SU-DHL-6 (cell line): ENCODE results near the gene VTI1A.

Source experiments
- H2AFZ ChIP-seq: fragments of 200-600 bp; sonication (generic); 2 replicates; pipeline ENCODE4 v1.6.1; 2014; ENCODE audit warnings: low read depth, mild to moderate bottlenecking, moderate library complexity, mixed read lengths, antibody characterized with exemption, low read length; ENCODE audit not compliant: severe bottlenecking
- H3F3A ChIP-seq: fragments of 200-600 bp; shearing (Covaris generic); 2 replicates; pipeline ENCODE4 v1.6.0; 2016; ENCODE audit warnings: antibody characterized with exemption, mild to moderate bottlenecking; ENCODE audit not compliant: insufficient read depth
- H3K27ac ChIP-seq: fragments of 200-600 bp; sonication (generic); 2 replicates; pipeline ENCODE4 v1.5.1; 2016; ENCODE audit warnings: low read depth, mild to moderate bottlenecking, low read length, moderate library complexity, mixed read lengths
- H3K27me3 ChIP-seq: fragments of 200-600 bp; sonication (generic), shearing (Covaris generic); 2 replicates; pipeline ENCODE4 v1.6.0; 2014; ENCODE audit warnings: mild to moderate bottlenecking, low read length
- H3K36me3 ChIP-seq: fragments of 200-600 bp; sonication (generic); 2 replicates; pipeline ENCODE4 v1.6.1; 2014; ENCODE audit warnings: mild to moderate bottlenecking, low read length, mixed read lengths
- H3K4me2 ChIP-seq: fragments of 300-600, 200-600 bp; shearing (Covaris generic), sonication (generic); 2 replicates; pipeline ENCODE4 v1.6.0; 2014; ENCODE audit warnings: low read length, low read depth, mild to moderate bottlenecking; ENCODE audit not compliant: poor library complexity, severe bottlenecking
- H3K4me3 ChIP-seq: fragments of 200-600 bp; sonication (generic); 2 replicates; pipeline ENCODE4 v1.5.1; 2014; ENCODE audit warnings: antibody characterized with exemption, low read length, mild to moderate bottlenecking, mixed read lengths; ENCODE audit not compliant: insufficient read depth, poor library complexity, severe bottlenecking
- H3K79me2 ChIP-seq: fragments of 200-600 bp; sonication (generic); 2 replicates; pipeline ENCODE4 v1.6.1; 2014; ENCODE audit warnings: mild to moderate bottlenecking, low read length, moderate library complexity; ENCODE audit not compliant: insufficient read depth
- H3K9ac ChIP-seq: fragments of 200-600 bp; sonication (generic); 2 replicates; pipeline ENCODE4 v1.7.0; 2014; ENCODE audit warnings: mild to moderate bottlenecking, low read length
- H3K9me2 ChIP-seq: fragments of 200-600 bp; sonication (generic); replicated peaks from 2 replicates; pipeline ENCODE4 v1.6.1; 2014; ENCODE audit warnings: low read length; ENCODE audit not compliant: insufficient read depth
- H3K9me3 ChIP-seq: fragments of 200-600 bp; sonication (generic); 2 replicates; pipeline ENCODE4 v1.6.1; 2014; ENCODE audit warnings: low read length, mixed read lengths; ENCODE audit not compliant: insufficient read depth
- H4K20me1 ChIP-seq: fragments of 200-600 bp; sonication (generic); 2 replicates; pipeline ENCODE4 v1.6.1; 2014; ENCODE audit warnings: low read depth, mild to moderate bottlenecking, antibody characterized with exemption, low read length, moderate library complexity, mixed read lengths
- EZH2phosphoT487 ChIP-seq: fragments of 200-600 bp; sonication (generic), shearing (Covaris generic); conservative IDR thresholded peaks from 2 replicates; pipeline ENCODE4 v1.6.1; 2018; ENCODE audit warnings: mild to moderate bottlenecking, antibody characterized with exemption, low read length, moderate library complexity, mixed read lengths
- TF ChIP-seq, protein P1 (sequence below): fragments of 200-600 bp; sonication (generic); IDR thresholded peaks from one replicate; pipeline ENCODE4 v1.5.1; 2017; ENCODE audit warnings: antibody characterized with exemption, mild to moderate bottlenecking, low read length, moderate library complexity; ENCODE audit not compliant: insufficient read depth, poor library complexity, severe bottlenecking

VTI1A gene

DNA sequence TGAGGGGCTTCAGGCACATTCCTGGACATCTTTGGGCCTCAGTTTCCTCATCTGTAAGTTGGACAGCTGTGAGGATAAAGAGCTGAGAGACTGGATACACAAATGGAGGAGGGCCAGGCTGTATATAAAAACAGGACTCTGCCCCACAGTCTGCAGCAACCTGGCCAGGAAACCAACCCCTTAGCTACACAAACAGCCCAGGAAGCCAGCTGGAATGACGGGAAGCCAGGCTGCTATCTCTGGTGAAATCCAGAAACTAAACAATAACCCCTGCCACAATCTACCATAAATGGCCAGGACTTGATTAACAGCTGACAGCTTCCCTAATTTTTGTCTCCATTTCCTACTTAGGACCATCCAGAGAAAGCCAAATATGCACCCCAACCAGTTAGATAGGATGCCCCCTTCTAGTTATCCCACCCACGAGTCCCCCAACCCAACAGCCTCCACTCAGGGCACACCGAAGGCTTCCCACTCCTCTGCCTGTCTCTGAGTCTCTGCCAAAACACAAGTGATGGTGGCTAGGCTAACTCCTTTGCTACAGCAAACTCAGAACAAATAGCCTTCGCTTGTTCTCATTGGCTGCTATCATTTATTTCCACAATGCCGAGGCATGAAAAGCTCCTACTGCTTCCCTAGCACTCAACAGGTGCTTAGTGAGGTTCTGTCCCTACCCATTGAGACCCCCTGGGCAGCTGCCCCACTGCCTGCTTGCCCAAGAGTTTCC lies 393.1 kb downstream of the VTI1A start:
- Histone ChIP-seq H3K4me2 (no peak overlapping the region), H3K9me2 (no peaks in the 10 kb centered on the region), H2AFZ (no peak overlapping the region), H3K27ac (no peak overlapping the region), H3K27me3 (no peaks in the 10 kb centered on the region), H3K9me3 (no peaks in the 10 kb centered on the region), H3F3A (no peaks in the 10 kb centered on the region), H3K4me3 (no peak overlapping the region), H3K9ac (no peak overlapping the region), H3K36me3 (no peaks in the 10 kb centered on the region), H3K79me2 (no peaks in the 10 kb centered on the region), H4K20me1 (no peaks in the 10 kb centered on the region)
- no peak for TF ChIP-seq EZH2phosphoT487
- TF ChIP-seq, protein P1, sequence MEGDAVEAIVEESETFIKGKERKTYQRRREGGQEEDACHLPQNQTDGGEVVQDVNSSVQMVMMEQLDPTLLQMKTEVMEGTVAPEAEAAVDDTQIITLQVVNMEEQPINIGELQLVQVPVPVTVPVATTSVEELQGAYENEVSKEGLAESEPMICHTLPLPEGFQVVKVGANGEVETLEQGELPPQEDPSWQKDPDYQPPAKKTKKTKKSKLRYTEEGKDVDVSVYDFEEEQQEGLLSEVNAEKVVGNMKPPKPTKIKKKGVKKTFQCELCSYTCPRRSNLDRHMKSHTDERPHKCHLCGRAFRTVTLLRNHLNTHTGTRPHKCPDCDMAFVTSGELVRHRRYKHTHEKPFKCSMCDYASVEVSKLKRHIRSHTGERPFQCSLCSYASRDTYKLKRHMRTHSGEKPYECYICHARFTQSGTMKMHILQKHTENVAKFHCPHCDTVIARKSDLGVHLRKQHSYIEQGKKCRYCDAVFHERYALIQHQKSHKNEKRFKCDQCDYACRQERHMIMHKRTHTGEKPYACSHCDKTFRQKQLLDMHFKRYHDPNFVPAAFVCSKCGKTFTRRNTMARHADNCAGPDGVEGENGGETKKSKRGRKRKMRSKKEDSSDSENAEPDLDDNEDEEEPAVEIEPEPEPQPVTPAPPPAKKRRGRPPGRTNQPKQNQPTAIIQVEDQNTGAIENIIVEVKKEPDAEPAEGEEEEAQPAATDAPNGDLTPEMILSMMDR = no peak

DNA sequence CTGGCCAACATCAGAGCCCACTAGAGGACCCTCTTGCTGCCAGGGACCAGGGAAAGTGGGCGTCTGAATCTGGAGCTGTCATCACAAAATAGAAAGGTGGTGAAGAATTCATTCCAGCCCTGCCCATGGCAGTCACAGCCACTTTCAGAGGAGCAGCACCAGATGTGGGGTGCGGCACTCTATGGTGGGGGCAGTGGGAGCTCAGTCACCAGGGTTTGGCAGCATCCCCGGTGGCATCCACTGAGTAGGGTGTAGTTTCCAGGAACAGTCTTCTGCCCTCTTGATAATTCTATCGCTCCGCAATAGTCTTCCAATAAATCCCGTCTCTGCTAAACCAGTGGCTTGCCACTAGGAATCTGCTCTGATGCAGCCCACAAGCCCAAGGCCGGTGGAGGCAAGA lies 394.5 kb downstream of the VTI1A start:
- H3F3A ChIP-seq = no peaks in the 10 kb centered on the region
- no peaks in the 10 kb centered on the region for H3K9me2 ChIP-seq
- H4K20me1 ChIP-seq = no peaks in the 10 kb centered on the region
- TF ChIP-seq EZH2phosphoT487 = no peak
- TF ChIP-seq, protein P1 = no peak
- H3K36me3 ChIP-seq = no peaks in the 10 kb centered on the region
- H3K27ac ChIP-seq = no peak overlapping the region
- H3K79me2 ChIP-seq = no peaks in the 10 kb centered on the region
- no peak overlapping the region for H3K9ac ChIP-seq
- H3K27me3 ChIP-seq = no peaks in the 10 kb centered on the region
- H2AFZ ChIP-seq = no peak overlapping the region
- no peak overlapping the region for H3K4me2 ChIP-seq
- no peaks in the 10 kb centered on the region for H3K9me3 ChIP-seq
- no peak overlapping the region for H3K4me3 ChIP-seq

DNA sequence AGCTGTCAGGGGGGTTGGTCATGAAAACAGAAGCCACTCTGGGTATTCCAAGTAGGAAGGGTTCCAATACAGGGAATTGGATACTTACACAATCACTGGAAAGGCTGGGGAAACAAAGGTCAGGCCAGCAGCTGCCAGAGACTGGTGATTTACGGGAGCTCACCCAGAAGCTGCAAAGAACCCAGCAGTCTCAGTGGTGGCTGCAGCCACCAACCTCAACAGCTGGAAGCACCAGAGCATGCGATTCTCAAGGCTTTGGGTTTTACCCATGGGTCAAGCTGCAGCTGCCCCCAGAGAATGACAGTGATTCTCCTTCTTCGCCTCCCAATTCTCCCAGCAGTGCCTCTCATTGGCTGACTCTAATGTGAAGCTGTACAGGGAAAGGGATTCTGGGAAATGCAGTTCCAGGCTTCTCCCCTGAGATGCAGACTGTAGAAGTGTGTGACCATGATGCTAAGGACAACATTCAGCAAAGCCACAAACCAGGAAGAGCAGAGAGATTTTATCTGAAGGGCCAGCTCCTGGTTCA lies 395.9 kb downstream of the VTI1A start:
- H3K9me2 ChIP-seq = no peaks in the 10 kb centered on the region
- no peaks in the 10 kb centered on the region for H3K27me3 ChIP-seq
- H3K9me3 ChIP-seq = no peaks in the 10 kb centered on the region
- no peaks in the 10 kb centered on the region for H3F3A ChIP-seq
- no peak overlapping the region for H3K4me2 ChIP-seq
- no peaks in the 10 kb centered on the region for H3K36me3 ChIP-seq
- no peak overlapping the region for H2AFZ ChIP-seq
- no peak for TF ChIP-seq EZH2phosphoT487
- TF ChIP-seq, protein P1 = no peak
- H3K27ac ChIP-seq = no peak overlapping the region
- H4K20me1 ChIP-seq = no peaks in the 10 kb centered on the region
- no peak overlapping the region for H3K9ac ChIP-seq
- H3K79me2 ChIP-seq = no peaks in the 10 kb centered on the region
- H3K4me3 ChIP-seq = no peak overlapping the region
